Measurements from ENCODE around the gene APH1B.

- TF ChIP-seq NR2F6 (CRISPR knock-in tag; IDR thresholded peaks at IDR 0.05) (no peak), CTCF (IDR thresholded peaks at IDR 0.05 in 2 of 3, conservative IDR thresholded peaks at IDR 0.05 in 1 of 3; ENCODE audit: insufficient read depth in 2 of 3, low read depth in 1 of 3, low read length in 3 of 3) (no peak), YY1 (IDR thresholded peaks at IDR 0.05; ENCODE audit: borderline replicate concordance in 1 of 3, control insufficient read depth in 1 of 3, extremely low read depth in 1 of 3, insufficient read depth in 3 of 3, insufficient read length in 1 of 3, insufficient replicate concordance in 2 of 3, low read depth in 1 of 3, low read length in 2 of 3) (no peak), ETV6 (IDR thresholded peaks at IDR 0.05; ENCODE audit: borderline replicate concordance in 1 of 2, low read depth in 2 of 2, low read length in 1 of 2) (no peak), ETV6 (CRISPR knock-in tag; IDR thresholded peaks at IDR 0.05; ENCODE audit: borderline replicate concordance) (no peak), NR4A1 (CRISPR knock-in tag; IDR thresholded peaks at IDR 0.05) (no peak), NR4A1 (tag; IDR thresholded peaks at IDR 0.05) (no peak), RBM22 (IDR thresholded peaks at IDR 0.05; ENCODE audit: low read depth, low read length, poor library complexity, severe bottlenecking) (no peak), EZH2 (IDR thresholded peaks at IDR 0.05; ENCODE audit: borderline replicate concordance, low read depth, low read length) (no peak), HNRNPUL1 (IDR thresholded peaks at IDR 0.05; ENCODE audit: low read length) (no peak), TBL1XR1 (IDR thresholded peaks at IDR 0.05; ENCODE audit: low read length in 2 of 2) (peak in 1 of 2 experiments; percentile 13; a peak in 1 of 4 replicates), RFX5 (IDR thresholded peaks at IDR 0.05; ENCODE audit: low read depth, low read length) (no peak), SNRNP70 (optimal IDR thresholded peaks at IDR 0.05; ENCODE audit: low read depth, low read length) (no peak)
Measured at GRCh38 chr15:63243776-63244175, 33.6 kb upstream of the APH1B start.
